GM23338 (cell line): ENCODE results near the gene TNS3. TPM values are rescaled to one million over a fixed set of nuclear protein-coding genes. Genes with fewer than 3 reads are reported as not detected.

Source experiments
- ATAC-seq: fragments of 200-7000 bp; cut with Tn5 transposase; 3 replicates; pipeline ENCODE4 v1.9.1; 2020
- DNase-seq: peaks from one replicate; pipeline ENCODE4 v3.0.0-alpha.2; 2015; ENCODE audit warnings: low spot score
- H2AFZ ChIP-seq: fragments of 200-600 bp; sonication (generic); 2 replicates; pipeline ENCODE4 v1.8.0; 2016; ENCODE audit warnings: antibody characterized with exemption, mild to moderate bottlenecking, moderate library complexity
- H3F3A ChIP-seq: fragments of 200-600 bp; sonication (generic); replicated peaks from 2 replicates; pipeline ENCODE4 v1.8.0; 2017; ENCODE audit warnings: antibody characterized with exemption, mixed run types, low read depth
- H3K27ac ChIP-seq: fragments of 200-600 bp; sonication (generic); 2 replicates; pipeline ENCODE4 v1.6.1; 2016; ENCODE audit warnings: low read depth
- H3K27me3 ChIP-seq: fragments of 200-600 bp; sonication (generic); 2 replicates; pipeline ENCODE4 v1.8.0; 2016; ENCODE audit warnings: mild to moderate bottlenecking, mixed run types, moderate library complexity; ENCODE audit not compliant: insufficient read depth
- H3K36me3 ChIP-seq: fragments of 200-600 bp; sonication (generic); 2 replicates; pipeline ENCODE4 v1.8.0; 2016; ENCODE audit warnings: mild to moderate bottlenecking; ENCODE audit not compliant: insufficient read depth
- H3K4me1 ChIP-seq: fragments of 200-600 bp; sonication (generic); 2 replicates; pipeline ENCODE4 v1.8.0; 2016; ENCODE audit warnings: mild to moderate bottlenecking, moderate library complexity; ENCODE audit not compliant: insufficient read depth
- H3K4me2 ChIP-seq: fragments of 200-600 bp; sonication (generic); 2 replicates; pipeline ENCODE4 v1.7.1; 2017; ENCODE audit warnings: mixed run types
- H3K4me3 ChIP-seq: fragments of 200-600 bp; sonication (generic); 2 replicates; pipeline ENCODE4 v1.6.1; 2016; ENCODE audit warnings: mixed run types
- H3K79me2 ChIP-seq: fragments of 200-600 bp; sonication (generic); replicated peaks from 2 replicates; pipeline ENCODE4 v1.8.0; 2017; ENCODE audit warnings: mild to moderate bottlenecking; ENCODE audit not compliant: insufficient read depth
- H3K9me2 ChIP-seq: fragments of 200-600 bp; sonication (generic); 2 replicates; pipeline ENCODE4 v1.8.0; 2017; ENCODE audit not compliant: insufficient read depth
- H4K20me1 ChIP-seq: fragments of 200-600 bp; sonication (generic); replicated peaks from 2 replicates; pipeline ENCODE4 v1.8.0; 2017; ENCODE audit warnings: mild to moderate bottlenecking; ENCODE audit not compliant: insufficient read depth
- H3K27ac Mint-ChIP-seq: 2 replicates; pipeline ENCODE4 v1.8.0; 2020; ENCODE audit warnings: inconsistent platforms, mild to moderate bottlenecking, moderate library complexity, mixed read lengths
- H3K27me3 Mint-ChIP-seq: 3 replicates; pipeline ENCODE4 v1.8.0; 2022; ENCODE audit warnings: low read depth, mild to moderate bottlenecking, moderate library complexity, mixed read lengths, inconsistent platforms; ENCODE audit not compliant: insufficient read depth, poor library complexity
- H3K36me3 Mint-ChIP-seq: 3 replicates; pipeline ENCODE4 v1.8.0; 2021; ENCODE audit warnings: low read depth, mild to moderate bottlenecking, inconsistent platforms, moderate library complexity, mixed read lengths
- H3K4me1 Mint-ChIP-seq: 3 replicates; pipeline ENCODE4 v1.8.0; 2020; ENCODE audit warnings: mild to moderate bottlenecking, inconsistent platforms, mixed read lengths
- H3K4me3 Mint-ChIP-seq: 3 replicates; pipeline ENCODE4 v1.8.0; 2021; ENCODE audit warnings: moderate library complexity, mild to moderate bottlenecking, inconsistent platforms, mixed read lengths
- H3K9me3 Mint-ChIP-seq: 3 replicates; pipeline ENCODE4 v1.8.0; 2020; ENCODE audit warnings: moderate library complexity, mild to moderate bottlenecking, inconsistent platforms, mixed read lengths
- ETS1 ChIP-seq: IDR thresholded peaks from 2 replicates; pipeline ENCODE4 v1.6.1; 2016; ENCODE audit warnings: antibody characterized with exemption
- EZH2 ChIP-seq: fragments of 200-600 bp; sonication (generic); IDR thresholded peaks from one replicate; pipeline ENCODE4 v1.8.0; 2017; ENCODE audit warnings: antibody characterized with exemption, mild to moderate bottlenecking, low read depth; ENCODE audit not compliant: unreplicated experiment
- POLR2AphosphoS5 ChIP-seq: IDR thresholded peaks from 2 replicates; pipeline ENCODE4 v1.6.1; 2016; ENCODE audit warnings: antibody characterized with exemption, low read depth
- REST ChIP-seq: IDR thresholded peaks from one replicate; pipeline ENCODE4 v1.6.1; 2018; ENCODE audit warnings: antibody characterized with exemption; ENCODE audit not compliant: unreplicated experiment
- STAT1 ChIP-seq: IDR thresholded peaks from one replicate; pipeline ENCODE4 v1.6.1; 2016; ENCODE audit warnings: antibody characterized with exemption; ENCODE audit not compliant: unreplicated experiment
- ZNF114 ChIP-seq: fragments of 250-450 bp; sonication (Bioruptor Pico); IDR thresholded peaks from 2 replicates; pipeline ENCODE4 v1.5.0; 2020; ENCODE audit warnings: mild to moderate bottlenecking, moderate library complexity
- ZNF462 ChIP-seq: fragments of 250-450 bp; sonication (Bioruptor Pico); IDR thresholded peaks from 2 replicates; pipeline ENCODE4 v1.5.0; 2020; ENCODE audit warnings: mild to moderate bottlenecking, moderate library complexity
- polyA plus RNA-seq: library from polyadenylated mRNA; unstranded; fragments of >200 nt; fragmentation: Nextera tagmentation; extraction: Ambion mirVana; gene quantifications from 2 replicates; pipeline ENCODE4 v1.2.1, GENCODE V29; 2016
- total RNA-seq: library from RNA; depleted of rRNA; stranded (reverse); fragments of >200 nt; shearing (Covaris generic); gene quantifications from 2 replicates; pipeline ENCODE4 v1.2.3, GENCODE V29; 2014
- TF ChIP-seq, protein P1 (sequence below), 2 experiments: fragments of 200-600 bp in 1 of 2; sonication (generic) in 1 of 2; conservative IDR thresholded peaks; 2 replicates each; pipeline versions ENCODE4 v1.5.1 to v1.6.1; 2016 to 2017; ENCODE audit warnings: antibody characterized with exemption in 2 of 2, low read depth in 2 of 2, mild to moderate bottlenecking in 2 of 2, moderate library complexity in 1 of 2

The TNS3 gene
- total and polyA plus RNA-seq, 2 experiments from 2014 or later = 6.2 to 28.7 TPM

DNA sequence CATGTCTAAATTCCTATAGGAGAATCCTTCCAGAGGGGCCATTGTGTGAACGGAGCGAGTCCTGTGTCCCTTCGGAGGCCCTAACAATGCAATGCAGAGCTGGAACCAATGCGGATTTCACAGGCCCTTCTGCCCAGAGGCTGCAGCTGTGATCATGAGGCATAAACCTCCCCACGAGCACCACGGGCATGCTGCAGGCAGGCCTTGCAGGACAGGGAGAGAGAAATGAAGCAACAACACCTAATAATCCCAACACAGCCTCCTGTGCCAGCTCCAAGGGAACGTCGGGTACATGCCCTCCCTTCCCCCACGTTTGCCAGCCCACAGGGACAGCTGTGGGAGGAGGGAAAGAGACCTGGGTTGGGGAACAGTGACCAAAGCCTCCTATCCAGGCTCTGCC is 74.4 kb downstream of the TNS3 start:
- ATAC-seq (no peak), DNase-seq (no peak)
- Mint-ChIP-seq H3K9me3 (no peaks in the 10 kb centered on the region; the same call in 2 of the 3 replicates), H3K4me3 (no peak overlapping the region), H3K4me1 (peaks cover 17% of the 10 kb centered on the region), H3K27me3 (peaks cover 4% of the 10 kb centered on the region), H3K27ac (no peak overlapping the region), H3K36me3 (peaks cover 10% of the 10 kb centered on the region; the same call in 1 of the 3 replicates)
- H3K4me1 ChIP-seq = no peaks in the 10 kb centered on the region
- H3K36me3 ChIP-seq = no peaks in the 10 kb centered on the region
- peaks cover 2% of the 10 kb centered on the region; the same call in 1 of the 2 replicates for H3K79me2 ChIP-seq
- no peak overlapping the region for H3K4me3 ChIP-seq
- TF ChIP-seq POLR2AphosphoS5 = no peak
- TF ChIP-seq ZNF462 (CRISPR knock-in tag) = no peak
- no peak for TF ChIP-seq EZH2
- TF ChIP-seq STAT1 = no peak
- TF ChIP-seq, protein P1, sequence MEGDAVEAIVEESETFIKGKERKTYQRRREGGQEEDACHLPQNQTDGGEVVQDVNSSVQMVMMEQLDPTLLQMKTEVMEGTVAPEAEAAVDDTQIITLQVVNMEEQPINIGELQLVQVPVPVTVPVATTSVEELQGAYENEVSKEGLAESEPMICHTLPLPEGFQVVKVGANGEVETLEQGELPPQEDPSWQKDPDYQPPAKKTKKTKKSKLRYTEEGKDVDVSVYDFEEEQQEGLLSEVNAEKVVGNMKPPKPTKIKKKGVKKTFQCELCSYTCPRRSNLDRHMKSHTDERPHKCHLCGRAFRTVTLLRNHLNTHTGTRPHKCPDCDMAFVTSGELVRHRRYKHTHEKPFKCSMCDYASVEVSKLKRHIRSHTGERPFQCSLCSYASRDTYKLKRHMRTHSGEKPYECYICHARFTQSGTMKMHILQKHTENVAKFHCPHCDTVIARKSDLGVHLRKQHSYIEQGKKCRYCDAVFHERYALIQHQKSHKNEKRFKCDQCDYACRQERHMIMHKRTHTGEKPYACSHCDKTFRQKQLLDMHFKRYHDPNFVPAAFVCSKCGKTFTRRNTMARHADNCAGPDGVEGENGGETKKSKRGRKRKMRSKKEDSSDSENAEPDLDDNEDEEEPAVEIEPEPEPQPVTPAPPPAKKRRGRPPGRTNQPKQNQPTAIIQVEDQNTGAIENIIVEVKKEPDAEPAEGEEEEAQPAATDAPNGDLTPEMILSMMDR (conservative IDR thresholded peaks at IDR 0.05; ENCODE audit: low read depth in 2 of 2) = no peak
- no peak for TF ChIP-seq REST
- TF ChIP-seq ETS1 = no peak
- no peak for TF ChIP-seq ZNF114 (CRISPR knock-in tag)
- H3K9me2 ChIP-seq = no peaks in the 10 kb centered on the region
- H4K20me1 ChIP-seq = peaks cover 6% of the 10 kb centered on the region; the same call in 1 of the 2 replicates
- no peak overlapping the region for H2AFZ ChIP-seq
- no peak overlapping the region for H3K4me2 ChIP-seq
- H3F3A ChIP-seq = no peaks in the 10 kb centered on the region
- no peak overlapping the region for H3K27ac ChIP-seq
- H3K27me3 ChIP-seq = no peaks in the 10 kb centered on the region
